ENCODE data around the gene C8A. TPM values are rescaled to one million over a fixed set of nuclear protein-coding genes. Genes with fewer than 3 reads are reported as not detected.

The C8A gene
- total and polyA plus RNA-seq, 10 of the 15 experiments (the other 5 are each of a cell fraction or from before 2014, with no cell fraction given): not detected

DNA sequence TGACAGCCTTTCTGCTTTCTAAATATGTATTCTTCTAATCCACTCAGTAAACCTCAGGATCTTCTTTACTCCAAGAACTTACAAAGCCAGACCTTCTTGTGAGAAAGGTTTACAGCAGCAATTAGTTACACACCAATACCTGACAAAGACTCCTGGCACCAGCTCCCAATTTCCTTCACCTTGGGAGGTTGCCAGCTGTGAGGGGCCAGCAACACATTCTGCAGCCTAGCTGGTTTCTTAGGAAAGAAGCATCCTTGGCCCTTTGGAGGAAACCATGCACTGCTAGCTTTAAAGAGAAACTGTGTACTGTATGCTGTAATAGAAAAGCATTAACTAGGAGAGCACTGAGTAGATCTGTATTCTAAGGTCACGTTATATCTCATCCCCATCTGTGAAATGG, 46.2 kb upstream of the C8A start:
- CTCF ChIA-PET: interaction anchor here (0.9 to 2.4 kb wide), 4 partner anchors 9 to 78 kb away, joined by 3 to 9 read pairs (median 3); no protein-coding TSS in a partner anchor

GRCh38 chr1:56811331-56811730, 43.3 kb upstream of the C8A start:
- Histone ChIP-seq H2AFZ (ENCODE audit: control insufficient read depth, low read depth, low read length) (no peak overlapping the region), H3K27me3 (replicated peaks in 1 of 2; ENCODE audit: control insufficient read depth in 2 of 2, insufficient read depth in 2 of 2, low read length in 1 of 2) (no peaks in the 10 kb centered on the region), H3K9me3 (replicated peaks; ENCODE audit: control insufficient read depth, insufficient read depth, low read length) (no peaks in the 10 kb centered on the region), H3K4me1 (ENCODE audit: control insufficient read depth, insufficient read depth, low read length) (no peaks in the 10 kb centered on the region), H3K4me3 (no peak overlapping the region), H3K36me3 (ENCODE audit: control insufficient read depth in 2 of 2, insufficient read depth in 2 of 2, low read length in 1 of 2) (no peaks in the 10 kb centered on the region), H3K4me2 (ENCODE audit: control insufficient read depth, insufficient read depth) (no peak overlapping the region), H3K79me2 (ENCODE audit: control insufficient read depth, insufficient read depth, low read length) (no peaks in the 10 kb centered on the region), H3K27ac (ENCODE audit: control insufficient read depth, insufficient read depth) (no peak overlapping the region), H3K9ac (ENCODE audit: control insufficient read depth, insufficient read depth, low read length) (no peak overlapping the region), H4K20me1 (ENCODE audit: control insufficient read depth, insufficient read depth) (no peaks in the 10 kb centered on the region)
- ATAC-seq (no peak), FAIRE-seq (no peak), DNase-seq (ENCODE audit: low read depth, low spot score) (no peak)
- WGBS (ENCODE audit: insufficient coverage, insufficient replicate concordance, low lambda C conversion rate, missing lambda C conversion rate): 0% methylated on average over 2 of the region's 2 CpGs
- in situ Hi-C loops (cut with MboI) (no loop called here), intact Hi-C loops (cut with micrococcal nuclease; ENCODE audit: unreplicated experiment) (no loop called here)
- BruUV-seq (replicated peaks): no TSS peak
- ChIA-PET CTCF (no interaction called here), SMC1A (ENCODE audit: uncharacterized antibody, unreplicated experiment) (no interaction called here), POLR2A (no interaction called here), RAD21 (ENCODE audit: unreplicated experiment) (no interaction called here)
- no peak for TF ChIP-seq CUX1 (IDR thresholded peaks at IDR 0.05; ENCODE audit: insufficient replicate concordance, low read depth, low read length)
- no peak for TF ChIP-seq CEBPZ (IDR thresholded peaks at IDR 0.05; ENCODE audit: low read depth, low read length)
- TF ChIP-seq ZNF207 (IDR thresholded peaks at IDR 0.05; ENCODE audit: borderline replicate concordance): no peak
- TF ChIP-seq ZBTB33 (IDR thresholded peaks at IDR 0.05): no peak

More for the DNA sequence above, 46.2 kb upstream of the C8A start:
- 5% methylated on average over 1 of the region's 1 CpG for WGBS (ENCODE audit: insufficient coverage, insufficient replicate concordance, low lambda C conversion rate, missing lambda C conversion rate)
- BruUV-seq (replicated peaks): no TSS peak
- no peaks in the 10 kb centered on the region for H4K20me1 ChIP-seq (ENCODE audit: control insufficient read depth, insufficient read depth)
- no peaks in the 10 kb centered on the region for H3K36me3 ChIP-seq (ENCODE audit: control insufficient read depth in 2 of 2, insufficient read depth in 2 of 2, low read length in 1 of 2)
- no peaks in the 10 kb centered on the region for H3K9me3 ChIP-seq (replicated peaks; ENCODE audit: control insufficient read depth, insufficient read depth, low read length)
- no peak for DNase-seq (ENCODE audit: low read depth, low spot score)
- TF ChIP-seq MEF2A (IDR thresholded peaks at IDR 0.05; ENCODE audit: insufficient read depth, low read depth, low read length): no peak
- no peak for TF ChIP-seq NFIC (IDR thresholded peaks at IDR 0.05; ENCODE audit: low read depth, low read length)
- ChIA-PET RAD21 (ENCODE audit: unreplicated experiment) (no interaction called here), POLR2A (no interaction called here), SMC1A (ENCODE audit: uncharacterized antibody, unreplicated experiment) (no interaction called here)
- no peaks in the 10 kb centered on the region for H3K79me2 ChIP-seq (ENCODE audit: control insufficient read depth, insufficient read depth, low read length)
- H3K4me3 ChIP-seq: no peak overlapping the region
- intact Hi-C loops (cut with micrococcal nuclease; ENCODE audit: unreplicated experiment) (loop anchor here (10.0 kb wide), 1 partner anchor 1434 kb away; no protein-coding TSS in a partner anchor), in situ Hi-C loops (cut with MboI) (no loop called here)
- no peaks in the 10 kb centered on the region for H3K27me3 ChIP-seq (replicated peaks in 1 of 2; ENCODE audit: control insufficient read depth in 2 of 2, insufficient read depth in 2 of 2, low read length in 1 of 2)
- no peak overlapping the region for H3K4me2 ChIP-seq (ENCODE audit: control insufficient read depth, insufficient read depth)
- FAIRE-seq: no peak
- no peaks in the 10 kb centered on the region for H3K4me1 ChIP-seq (ENCODE audit: control insufficient read depth, insufficient read depth, low read length)
- no peak overlapping the region for H3K27ac ChIP-seq (ENCODE audit: control insufficient read depth, insufficient read depth)
- ATAC-seq: no peak
- no peak overlapping the region for H2AFZ ChIP-seq (ENCODE audit: control insufficient read depth, low read depth, low read length)
- H3K9ac ChIP-seq (ENCODE audit: control insufficient read depth, insufficient read depth, low read length): no peak overlapping the region

All from GM12878 (cell line).